CD4-positive, alpha-beta T cell treated with Interleukin-6 at 100 ng/mL for 8 hours (primary cell): Measurements from ENCODE around the gene TMEM234.

Experiments
- DNase-seq: peaks from one replicate; pipeline ENCODE4 v3.0.0-alpha.2; 2020; ENCODE audit warnings: mixed read lengths, low spot score

The TMEM234 gene

GRCh38 chr1:32199717-32200072, 22.5 kb downstream of the TMEM234 start:
- DNase-seq: no peak

GRCh38 chr1:32199043-32199716, 23.0 kb downstream of the TMEM234 start:
- no peak for DNase-seq

GRCh38 chr1:32198237-32199042, 23.7 kb downstream of the TMEM234 start:
- no peak for DNase-seq

GRCh38 chr1:32197837-32198236, 24.3 kb downstream of the TMEM234 start:
- no peak for DNase-seq

- no peak for DNase-seq
Measured at GRCh38 chr1:32197074-32197473, 25.1 kb downstream of the TMEM234 start.

- DNase-seq: peak; percentile 26
Measured at GRCh38 chr1:32195972-32196823, 26.0 kb downstream of the TMEM234 start.

GRCh38 chr1:32195531-32195930, 26.6 kb downstream of the TMEM234 start:
- DNase-seq: no peak

- no peak for DNase-seq
Measured at GRCh38 chr1:32194984-32195383, 27.2 kb downstream of the TMEM234 start.

DNA sequence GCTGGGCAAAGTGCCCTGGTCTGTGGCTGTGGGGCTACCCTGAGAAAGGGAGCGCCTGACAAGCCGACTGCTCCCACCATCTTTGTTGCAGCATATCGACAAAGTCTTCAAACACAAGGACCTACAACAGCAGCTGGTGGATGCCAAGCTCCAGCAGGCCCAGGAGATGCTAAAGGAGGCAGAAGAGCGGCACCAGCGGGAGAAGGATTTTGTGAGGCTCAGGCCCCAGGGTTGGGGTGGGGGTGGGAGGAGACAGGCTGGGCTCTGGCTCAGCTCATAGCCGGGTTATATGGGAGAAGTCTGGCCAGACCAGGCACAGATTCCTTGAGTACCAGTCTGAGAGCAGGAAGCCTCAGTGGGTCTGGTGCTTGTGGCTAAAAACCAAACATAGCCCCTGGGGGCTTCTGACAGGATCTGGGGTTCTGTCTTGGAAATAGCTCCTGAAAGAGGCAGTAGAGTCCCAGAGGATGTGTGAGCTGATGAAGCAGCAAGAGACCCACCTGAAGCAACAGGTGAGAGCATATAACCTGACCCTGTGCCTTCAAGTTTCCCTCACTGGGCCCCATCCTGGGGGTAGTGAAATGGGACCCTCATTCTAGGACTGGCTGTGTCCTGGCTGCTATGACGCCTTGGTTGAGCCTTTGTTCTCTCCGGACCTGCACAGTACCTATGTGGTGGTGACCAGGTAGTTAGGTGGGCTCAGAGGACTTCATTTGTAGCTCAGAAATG, 29.8 kb downstream of the TMEM234 start:
- DNase-seq: no peak

GRCh38 chr1:32187850-32188249, 34.3 kb downstream of the TMEM234 start:
- DNase-seq: no peak

- no peak for DNase-seq
Measured at GRCh38 chr1:32186491-32186890, 35.7 kb downstream of the TMEM234 start.

DNA sequence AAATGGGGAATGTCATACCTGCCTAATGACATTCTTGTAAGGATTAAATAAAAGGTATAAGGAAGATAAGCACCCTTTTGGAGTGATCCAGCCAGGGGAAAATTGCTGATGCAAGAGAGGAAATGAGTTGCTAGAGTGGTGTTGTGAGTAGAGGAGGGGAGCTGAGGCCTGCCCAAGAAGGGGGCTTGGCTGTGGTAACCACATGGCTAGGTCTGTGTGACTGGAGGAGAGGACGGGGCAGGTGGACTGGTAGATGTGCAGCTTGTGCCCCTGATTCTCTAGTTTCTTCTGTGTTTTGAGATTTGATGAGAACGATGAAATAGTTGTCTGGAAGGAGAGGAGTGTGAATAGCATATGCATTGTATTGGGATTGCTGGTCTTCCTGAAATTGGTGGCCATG, 36.1 kb downstream of the TMEM234 start:
- DNase-seq: no peak

DNA sequence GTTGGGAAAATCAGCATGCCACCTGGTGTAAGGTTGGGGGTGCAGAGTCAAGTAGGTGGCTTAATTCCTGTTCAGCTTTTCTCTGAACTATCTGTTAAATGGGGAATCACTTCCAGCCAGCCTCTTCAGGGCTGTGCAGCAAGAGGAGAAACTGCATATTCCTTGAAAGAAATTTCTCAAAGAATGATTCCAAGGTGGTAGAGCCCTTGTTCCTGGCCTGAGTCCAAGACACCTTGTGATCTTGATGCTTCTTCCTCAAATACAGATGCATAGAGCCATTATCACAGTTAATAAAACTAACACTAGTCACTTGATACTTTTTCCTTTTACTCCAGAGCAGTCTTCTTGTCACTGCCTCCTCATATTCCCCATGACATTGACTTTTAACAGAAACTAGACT, 37.5 kb downstream of the TMEM234 start:
- DNase-seq: no peak

- no peak for DNase-seq
Measured at GRCh38 chr1:32182060-32182459, 40.1 kb downstream of the TMEM234 start.

DNA sequence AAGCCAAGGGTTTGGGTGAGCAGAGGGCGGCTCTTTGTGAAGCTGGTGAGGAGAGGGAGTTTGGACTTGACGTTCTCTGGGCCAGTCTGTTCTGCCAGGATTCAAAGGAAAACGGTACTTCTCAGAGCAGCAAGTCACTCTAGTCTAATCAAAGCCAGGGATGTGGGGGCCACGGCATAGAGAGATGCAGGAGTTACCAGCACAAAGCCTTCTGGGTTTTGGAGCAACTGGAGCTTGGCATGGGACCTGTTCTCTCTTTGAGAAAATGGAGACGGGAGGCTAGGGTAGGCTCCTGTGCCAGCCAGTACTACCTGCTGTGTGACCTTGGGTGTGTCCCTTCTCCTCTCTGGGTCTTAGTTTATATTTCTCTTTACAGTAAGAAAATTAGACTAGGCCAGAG, 40.6 kb downstream of the TMEM234 start:
- DNase-seq: no peak

GRCh38 chr1:32181065-32181464, 41.1 kb downstream of the TMEM234 start:
- no peak for DNase-seq

GRCh38 chr1:32180186-32181060, 41.7 kb downstream of the TMEM234 start:
- DNase-seq: no peak

DNA sequence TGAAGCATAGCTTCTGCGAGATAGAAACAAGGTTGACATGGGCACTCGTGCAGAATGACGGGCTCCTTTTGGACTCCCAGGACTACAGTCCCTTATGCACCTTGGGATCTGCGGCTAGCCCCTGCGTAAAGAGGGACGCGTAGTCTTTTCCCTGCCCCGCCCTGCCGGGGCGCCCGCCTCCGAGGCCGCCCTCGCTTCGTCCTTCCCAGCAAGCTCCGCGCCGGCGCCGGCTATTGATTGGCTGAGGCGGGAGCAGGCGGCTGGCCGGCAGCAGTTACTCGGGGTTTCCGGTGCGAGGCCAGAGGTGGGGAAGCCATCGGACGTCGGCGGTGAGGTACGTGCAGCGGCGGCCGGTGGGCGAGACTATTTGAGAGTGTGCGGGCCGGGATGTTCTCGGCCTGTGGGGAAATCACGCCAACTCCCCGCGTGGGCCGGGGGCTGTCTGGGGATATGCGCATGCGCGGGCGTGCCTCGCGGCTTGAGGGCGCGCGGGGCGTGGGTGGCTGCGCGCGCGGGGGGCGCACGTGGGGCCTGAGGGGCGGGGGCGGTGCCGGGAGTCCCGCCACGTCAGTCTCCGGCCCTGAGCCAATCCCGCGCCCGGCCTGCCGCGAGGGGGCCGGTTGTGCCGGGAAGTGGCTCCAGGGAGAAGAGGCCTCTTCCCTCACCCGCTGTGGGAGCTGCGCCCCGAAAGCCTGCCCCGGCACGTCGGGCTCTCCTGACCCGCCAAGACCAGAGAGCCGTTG, 42.5 kb downstream of the TMEM234 start, which contains the start of gene TXLNA:
Gene TXLNA, plus strand, starts transcription at position 233 of the 743 bp plus-strand sequence. CDS start 671 bp downstream, outside the sequence.
- DNase-seq: peak; percentile 85

- no peak for DNase-seq
Measured at GRCh38 chr1:32179193-32179442, 43.0 kb downstream of the TMEM234 start.

- no peak for DNase-seq
Measured at GRCh38 chr1:32178380-32179192, 43.6 kb downstream of the TMEM234 start.
